Sigmoid colon (tissue), 4 donors: ENCODE results near the gene DRAXIN.

Experiments used
- EP300 ChIP-seq, 4 donors: sonication (generic); formaldehyde crosslinking; IDR thresholded peaks; one replicate each; pipeline ENCODE4 v1.6.1; 2017; ENCODE audit warnings: antibody characterized with exemption in 4 of 4
- POLR2A ChIP-seq, 2 donors: fragments of 450-650 bp; IDR thresholded peaks; one replicate each; pipeline ENCODE4 v1.6.1; 2016; ENCODE audit warnings: antibody characterized with exemption in 2 of 2, mild to moderate bottlenecking in 2 of 2, moderate library complexity in 2 of 2
- POLR2AphosphoS5 ChIP-seq, 4 donors: sonication (generic); formaldehyde crosslinking; IDR thresholded peaks; one replicate each; pipeline ENCODE4 v1.6.1; 2017; ENCODE audit warnings: antibody characterized with exemption in 4 of 4
- TF ChIP-seq, protein P1 (sequence below), 4 experiments: fragments of 450-650 bp in 3 of 4; fragments of 200-600 bp in 1 of 4; IDR thresholded peaks; one replicate each; pipeline ENCODE4 v1.5.1; 2016 to 2019; ENCODE audit warnings: antibody characterized with exemption in 4 of 4, mild to moderate bottlenecking in 3 of 4, moderate library complexity in 2 of 4

- no peak for TF ChIP-seq POLR2AphosphoS5 (IDR thresholded peaks at IDR 0.05)
- TF ChIP-seq, protein P1, sequence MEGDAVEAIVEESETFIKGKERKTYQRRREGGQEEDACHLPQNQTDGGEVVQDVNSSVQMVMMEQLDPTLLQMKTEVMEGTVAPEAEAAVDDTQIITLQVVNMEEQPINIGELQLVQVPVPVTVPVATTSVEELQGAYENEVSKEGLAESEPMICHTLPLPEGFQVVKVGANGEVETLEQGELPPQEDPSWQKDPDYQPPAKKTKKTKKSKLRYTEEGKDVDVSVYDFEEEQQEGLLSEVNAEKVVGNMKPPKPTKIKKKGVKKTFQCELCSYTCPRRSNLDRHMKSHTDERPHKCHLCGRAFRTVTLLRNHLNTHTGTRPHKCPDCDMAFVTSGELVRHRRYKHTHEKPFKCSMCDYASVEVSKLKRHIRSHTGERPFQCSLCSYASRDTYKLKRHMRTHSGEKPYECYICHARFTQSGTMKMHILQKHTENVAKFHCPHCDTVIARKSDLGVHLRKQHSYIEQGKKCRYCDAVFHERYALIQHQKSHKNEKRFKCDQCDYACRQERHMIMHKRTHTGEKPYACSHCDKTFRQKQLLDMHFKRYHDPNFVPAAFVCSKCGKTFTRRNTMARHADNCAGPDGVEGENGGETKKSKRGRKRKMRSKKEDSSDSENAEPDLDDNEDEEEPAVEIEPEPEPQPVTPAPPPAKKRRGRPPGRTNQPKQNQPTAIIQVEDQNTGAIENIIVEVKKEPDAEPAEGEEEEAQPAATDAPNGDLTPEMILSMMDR (IDR thresholded peaks at IDR 0.05): no peak
- TF ChIP-seq POLR2A (IDR thresholded peaks at IDR 0.05): no peak
- TF ChIP-seq EP300 (IDR thresholded peaks at IDR 0.05): no peak
Observed at GRCh38 chr1:11688506-11688905, 3.0 kb upstream of the DRAXIN start.
